Renal cortex interstitium (tissue), 11 donors: ENCODE data around the gene DNAH6. TPM values are rescaled to one million over a fixed set of nuclear protein-coding genes. Genes with fewer than 3 reads are reported as not detected.
A peak's percentile ranks its signal among the peaks of the same experiment; 100 is the strongest.

Source experiments
- DNase-seq, 11 donors: peaks; one replicate each; pipeline ENCODE4 v3.0.0-alpha.2; 2013; ENCODE audit warnings: low read depth in 9 of 11, low spot score in 4 of 11; ENCODE audit errors: extremely low read depth in 1 of 11
- polyA plus RNA-seq, 3 donors: library from polyadenylated mRNA; unstranded; fragments of 120-200 nt; gene quantifications; one replicate each; pipeline ENCODE4 v1.2.1, GENCODE V29; 2013; ENCODE audit not compliant: insufficient read length in 3 of 3

Gene DNAH6
- polyA plus RNA-seq, 3 donors, result 1.0 to 2.6 (median 1.9) TPM

DNA sequence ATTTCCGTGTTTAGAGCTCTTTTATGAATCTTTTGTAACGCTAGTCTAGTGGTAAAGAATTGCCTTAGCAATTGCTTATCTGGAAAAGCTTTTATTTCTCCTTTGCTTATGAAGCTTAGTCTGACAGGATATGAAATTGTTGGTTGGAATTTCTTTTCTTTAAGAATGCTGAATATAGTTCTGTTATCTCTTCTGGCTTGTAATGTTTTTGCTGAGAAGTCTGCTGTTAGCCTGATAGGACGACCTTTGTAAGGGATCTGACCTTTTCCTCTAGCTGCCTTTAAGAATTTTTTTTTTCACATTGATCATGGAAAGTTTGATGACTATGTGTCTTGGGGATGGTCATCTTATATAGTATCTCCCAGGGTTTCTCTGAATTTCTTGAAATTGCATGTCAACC, 263.5 kb downstream of the DNAH6 start:
- DNase-seq, result no peak

- no peak for DNase-seq
Measured at GRCh38 chr2:84781942-84782716, 265.8 kb downstream of the DNAH6 start.

- no peak for DNase-seq
Measured at GRCh38 chr2:84782717-84783442, 266.6 kb downstream of the DNAH6 start.

DNA sequence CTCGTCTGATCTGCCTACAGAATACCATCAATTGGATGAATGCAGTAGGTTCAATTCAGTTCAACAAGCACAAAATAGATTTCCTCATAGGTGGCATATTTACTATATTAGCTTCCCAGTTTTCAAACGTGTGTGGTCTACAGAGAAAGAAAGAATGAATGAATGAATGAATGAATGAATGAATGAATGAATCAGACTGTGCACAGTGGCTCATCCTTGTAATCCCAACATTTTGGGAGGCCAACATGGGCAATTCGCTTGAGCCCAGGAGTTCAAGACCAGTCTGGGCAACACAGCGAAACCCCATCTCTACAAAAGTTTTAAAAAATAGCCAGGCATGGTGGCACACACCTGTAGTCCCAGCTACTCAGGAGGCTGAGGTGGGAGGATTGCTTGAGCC, 269.7 kb downstream of the DNAH6 start:
- no peak for DNase-seq

DNA sequence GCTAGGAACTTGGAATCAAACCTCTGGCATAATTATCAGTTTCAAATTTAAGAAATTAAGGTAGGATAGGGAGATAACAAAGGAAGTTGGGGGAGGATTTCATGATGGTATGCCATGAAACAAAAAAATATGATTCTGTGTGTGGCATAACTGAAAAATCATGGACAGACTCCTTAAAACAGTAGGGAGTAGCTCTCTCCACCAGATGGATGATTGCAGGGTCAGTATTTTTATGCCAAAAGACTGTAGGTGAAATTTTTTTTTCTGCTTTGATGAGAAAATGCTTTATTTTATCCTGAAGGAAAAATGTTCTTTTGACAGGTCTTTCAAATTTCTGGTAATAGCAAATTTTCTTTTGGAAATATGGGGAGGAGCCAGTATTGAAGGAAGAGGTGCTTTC, 270.3 kb downstream of the DNAH6 start:
- no peak for DNase-seq

GRCh38 chr2:84788027-84788426, 271.7 kb downstream of the DNAH6 start:
- DNase-seq, result no peak

- no peak for DNase-seq
Measured at GRCh38 chr2:84788498-84788897, 272.2 kb downstream of the DNAH6 start.

- DNase-seq, result no peak
Measured at GRCh38 chr2:84792856-84793522, 276.7 kb downstream of the DNAH6 start.

- DNase-seq, result no peak
Measured at GRCh38 chr2:84793641-84794040, 277.3 kb downstream of the DNAH6 start.

DNA sequence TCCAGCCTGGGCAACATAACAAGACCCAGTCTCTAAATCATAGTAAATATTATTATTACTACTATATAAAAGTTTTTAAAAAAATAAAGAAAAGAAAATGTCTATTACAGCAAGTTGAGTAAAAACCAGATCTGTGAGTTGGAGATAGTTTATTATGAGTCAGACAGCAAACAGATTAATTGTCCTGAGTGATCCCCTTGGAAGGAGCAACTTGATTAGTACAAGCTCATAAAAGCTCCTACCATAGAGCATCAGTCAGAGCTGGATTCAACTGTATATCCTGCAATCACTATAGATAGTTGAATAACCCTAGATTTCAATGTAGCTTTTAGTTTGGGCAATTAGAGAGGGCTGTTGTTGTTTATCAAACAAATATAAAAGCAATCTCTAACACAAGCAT, 280.5 kb downstream of the DNAH6 start:
- no peak for DNase-seq

GRCh38 chr2:84797271-84797670, 281.0 kb downstream of the DNAH6 start:
- no peak for DNase-seq

- DNase-seq, result no peak
Measured at GRCh38 chr2:84799772-84800171, 283.5 kb downstream of the DNAH6 start.

DNA sequence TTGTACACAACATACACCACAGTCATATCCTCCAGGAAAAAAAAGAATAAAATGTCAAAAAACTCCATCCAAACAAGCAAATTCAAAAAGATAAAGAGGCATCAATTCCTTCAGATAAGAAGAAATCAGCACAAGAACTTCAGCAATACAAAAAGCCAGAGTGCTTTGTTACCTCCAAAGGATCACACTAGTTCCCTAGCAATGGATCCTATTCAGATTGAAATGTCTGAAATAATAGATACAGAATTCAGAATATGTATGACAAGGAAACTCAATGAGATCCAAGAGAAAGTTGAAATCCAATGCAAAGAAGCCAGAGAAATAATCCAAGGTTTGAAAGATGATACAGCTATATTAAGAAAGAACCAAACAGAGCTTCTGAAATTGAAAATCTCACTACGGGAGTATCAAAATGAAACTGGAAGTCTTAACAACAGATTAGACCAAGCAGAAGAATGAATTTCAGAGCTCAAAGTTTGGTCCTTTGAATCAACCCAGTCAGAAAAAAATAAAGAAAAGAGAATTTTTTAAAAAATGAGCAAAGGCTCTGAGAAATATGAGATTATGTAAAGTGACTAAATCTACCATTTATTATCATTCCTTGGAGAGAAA, 284.0 kb downstream of the DNAH6 start:
- no peak for DNase-seq

DNA sequence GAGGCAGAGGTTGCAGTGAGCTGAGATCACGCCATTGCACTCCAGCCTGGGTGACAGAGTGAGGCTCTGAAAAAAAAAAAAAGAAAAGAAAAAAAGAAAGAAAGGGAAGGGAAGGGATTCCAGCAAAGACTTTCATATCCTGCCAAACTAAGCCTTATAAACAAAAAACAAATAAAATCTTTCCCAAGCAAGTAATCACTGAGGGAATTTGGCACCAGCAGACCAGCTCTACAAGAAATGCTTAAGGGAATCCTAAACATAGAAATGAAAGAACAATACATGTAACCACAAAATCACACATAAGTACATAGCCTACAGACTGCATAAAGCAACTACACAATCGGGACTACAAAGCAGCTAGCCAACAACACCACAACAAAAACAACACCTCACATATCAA, 285.5 kb downstream of the DNAH6 start:
- DNase-seq, result no peak

DNA sequence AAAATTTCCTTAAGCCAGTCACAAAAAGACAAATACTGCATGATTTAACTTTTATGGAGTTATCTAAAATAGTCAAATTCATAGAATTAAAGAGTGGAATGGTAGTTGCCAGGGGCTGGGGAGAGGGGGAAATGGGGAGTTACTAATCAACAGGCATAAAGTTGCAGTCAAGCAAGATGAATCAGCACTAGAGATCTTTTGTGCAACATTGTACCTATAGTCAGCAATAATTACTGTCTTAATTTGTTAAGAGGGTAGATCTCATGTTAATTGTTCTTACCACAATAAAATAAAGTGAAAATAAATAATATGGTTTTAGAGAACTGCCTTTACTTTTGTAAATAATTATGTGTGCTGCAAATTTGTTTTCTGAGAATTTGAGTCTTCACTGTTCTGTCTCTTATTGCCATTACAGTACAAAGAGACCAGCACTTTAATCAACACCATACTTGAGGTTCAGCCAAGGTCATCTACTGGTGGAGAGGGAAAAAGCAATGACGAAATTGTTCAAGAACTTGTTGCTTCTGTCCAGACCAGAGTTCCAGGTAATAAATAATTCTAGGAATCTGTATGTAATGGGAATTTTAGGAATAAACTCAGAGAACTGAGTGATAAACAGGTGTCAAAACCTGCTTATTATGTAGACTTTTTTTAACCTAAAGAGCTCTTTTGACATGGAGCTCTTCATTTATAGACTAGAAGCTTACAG, 289.1 kb downstream of the DNAH6 start:
- no peak for DNase-seq

DNA sequence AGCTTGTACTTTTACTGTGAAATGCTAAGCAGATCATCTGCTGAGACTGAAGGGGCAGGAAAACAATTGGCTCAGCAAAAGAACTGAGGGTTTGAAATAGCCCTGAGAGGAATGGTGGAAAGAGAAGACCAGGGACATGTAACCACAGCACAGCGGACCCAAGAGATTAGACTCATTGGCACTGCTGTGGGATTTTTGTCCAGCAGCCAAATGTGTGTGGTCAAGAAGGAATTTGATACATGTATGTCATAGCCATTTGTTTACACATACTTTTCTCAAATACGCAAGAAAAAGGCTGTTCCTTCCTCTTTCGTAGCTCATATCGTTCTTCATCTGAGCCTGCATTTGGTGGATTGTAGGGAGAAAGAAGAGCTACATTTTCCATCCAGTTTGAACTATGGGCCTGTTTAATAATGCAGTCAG, 290.8 kb downstream of the DNAH6 start:
- peak in 2 of 11 donors; percentile 1 to 7 for DNase-seq

DNA sequence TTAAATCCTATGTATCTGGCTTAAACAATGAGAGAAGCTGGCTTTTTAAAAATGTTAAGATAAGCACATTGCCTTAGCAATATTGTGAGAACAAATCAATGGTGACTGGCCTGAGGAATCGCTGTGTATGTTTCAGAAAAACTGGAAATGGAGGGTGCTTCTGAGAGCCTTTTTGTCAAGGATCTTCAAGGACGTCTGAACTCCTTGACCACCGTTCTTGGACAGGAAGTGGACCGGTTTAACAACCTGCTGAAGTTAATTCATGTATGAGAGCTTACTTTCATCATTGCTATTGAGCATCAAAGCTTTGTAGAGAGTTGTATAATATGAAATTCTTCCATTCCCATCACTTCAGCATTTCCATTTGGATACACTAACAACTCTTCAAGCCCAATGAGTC, 292.0 kb downstream of the DNAH6 start:
- no peak for DNase-seq

GRCh38 chr2:84811839-84812431, 295.6 kb downstream of the DNAH6 start:
- DNase-seq, result no peak

- DNase-seq, result no peak
Measured at GRCh38 chr2:84815146-84815545, 298.8 kb downstream of the DNAH6 start.
